Measurements from ENCODE around the gene YES1. TPM values are rescaled to one million over a fixed set of nuclear protein-coding genes. Genes with fewer than 3 reads are reported as not detected.
A peak's percentile ranks its signal among the peaks of the same experiment; 100 is the strongest.

YES1 gene
- total and polyA plus RNA-seq, 12 donors, result 11.5 to 84.1 (median 42.5) TPM

DNA sequence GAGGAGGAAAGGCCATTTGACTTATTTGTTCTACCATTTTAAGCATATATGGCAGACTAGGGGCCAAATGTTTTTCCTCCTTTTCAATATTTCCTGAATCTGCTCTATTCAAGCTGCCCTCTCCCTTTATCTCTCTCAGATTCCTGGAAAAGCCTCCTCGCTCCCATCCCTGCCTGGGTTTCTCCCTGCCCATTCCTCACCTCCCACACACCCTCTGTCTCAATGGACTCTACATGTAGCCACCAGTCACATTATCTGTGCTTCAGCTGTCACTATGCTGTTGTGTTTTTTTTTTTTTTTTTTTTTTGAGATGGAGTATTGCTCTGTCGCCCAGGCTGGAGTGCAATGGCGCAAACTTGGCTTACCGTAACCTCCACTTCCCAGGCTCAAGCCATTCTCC, 131.7 kb downstream of the YES1 start:
- Histone ChIP-seq H3K27me3 (no peaks in the 10 kb centered on the region), H3K27ac (no peak overlapping the region), H3K4me1 (replicated peaks in 1 of 2) (peaks cover 0 to 5% of the 10 kb centered on the region in 2 donors), H3K36me3 (replicated peaks in 1 of 2) (peaks cover 0 to 33% of the 10 kb centered on the region in 2 donors), H3K9me3 (replicated peaks in 1 of 3) (no peaks in the 10 kb centered on the region), H3K4me3 (no peak overlapping the region)
- intact Hi-C loops (cut with DNase I), result no loop called here
- no peak for DNase-seq
- 96 to 99% (median 97%) methylated on average over 4 of the region's 4 CpGs for WGBS, 4 donors
- TF ChIP-seq, protein P1, sequence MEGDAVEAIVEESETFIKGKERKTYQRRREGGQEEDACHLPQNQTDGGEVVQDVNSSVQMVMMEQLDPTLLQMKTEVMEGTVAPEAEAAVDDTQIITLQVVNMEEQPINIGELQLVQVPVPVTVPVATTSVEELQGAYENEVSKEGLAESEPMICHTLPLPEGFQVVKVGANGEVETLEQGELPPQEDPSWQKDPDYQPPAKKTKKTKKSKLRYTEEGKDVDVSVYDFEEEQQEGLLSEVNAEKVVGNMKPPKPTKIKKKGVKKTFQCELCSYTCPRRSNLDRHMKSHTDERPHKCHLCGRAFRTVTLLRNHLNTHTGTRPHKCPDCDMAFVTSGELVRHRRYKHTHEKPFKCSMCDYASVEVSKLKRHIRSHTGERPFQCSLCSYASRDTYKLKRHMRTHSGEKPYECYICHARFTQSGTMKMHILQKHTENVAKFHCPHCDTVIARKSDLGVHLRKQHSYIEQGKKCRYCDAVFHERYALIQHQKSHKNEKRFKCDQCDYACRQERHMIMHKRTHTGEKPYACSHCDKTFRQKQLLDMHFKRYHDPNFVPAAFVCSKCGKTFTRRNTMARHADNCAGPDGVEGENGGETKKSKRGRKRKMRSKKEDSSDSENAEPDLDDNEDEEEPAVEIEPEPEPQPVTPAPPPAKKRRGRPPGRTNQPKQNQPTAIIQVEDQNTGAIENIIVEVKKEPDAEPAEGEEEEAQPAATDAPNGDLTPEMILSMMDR (IDR thresholded peaks at IDR 0.05), result no peak
- no peak for TF ChIP-seq POLR2A (IDR thresholded peaks at IDR 0.05)

DNA sequence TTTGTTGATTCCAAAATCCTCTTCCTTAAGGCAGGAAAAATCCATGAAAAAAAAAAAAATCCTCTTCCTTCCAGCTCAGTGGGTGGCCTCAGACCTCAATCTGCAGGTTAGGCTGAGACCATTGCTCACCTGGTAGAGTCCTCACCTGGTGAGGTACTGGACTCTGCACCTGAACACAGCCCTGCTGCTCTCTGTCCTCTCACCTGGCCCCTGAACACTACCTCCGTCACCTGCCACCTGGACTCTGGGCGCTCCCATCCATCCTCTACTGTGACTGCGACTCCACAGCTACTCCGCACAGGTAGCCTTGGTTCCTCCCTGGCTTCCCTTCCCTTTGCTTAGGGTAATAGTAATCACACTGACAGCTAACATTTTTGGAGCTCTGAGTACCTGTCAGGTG, 132.5 kb downstream of the YES1 start:
- intact Hi-C loops (cut with DNase I), result no loop called here
- Histone ChIP-seq H3K36me3 (replicated peaks in 1 of 2) (peaks cover 0 to 41% of the 10 kb centered on the region in 2 donors), H3K27ac (no peak overlapping the region), H3K4me1 (replicated peaks in 1 of 2) (peaks cover 0 to 5% of the 10 kb centered on the region in 2 donors), H3K4me3 (no peak overlapping the region), H3K9me3 (replicated peaks in 1 of 3) (no peaks in the 10 kb centered on the region), H3K27me3 (no peaks in the 10 kb centered on the region)
- WGBS, 4 donors, result 97 to 100% (median 99%) methylated on average over 4 of the region's 4 CpGs
- peak in 1 of 7 donors; percentile 10 for DNase-seq
- TF ChIP-seq, protein P1 (IDR thresholded peaks at IDR 0.05), result no peak
- no peak for TF ChIP-seq POLR2A (IDR thresholded peaks at IDR 0.05)

DNA sequence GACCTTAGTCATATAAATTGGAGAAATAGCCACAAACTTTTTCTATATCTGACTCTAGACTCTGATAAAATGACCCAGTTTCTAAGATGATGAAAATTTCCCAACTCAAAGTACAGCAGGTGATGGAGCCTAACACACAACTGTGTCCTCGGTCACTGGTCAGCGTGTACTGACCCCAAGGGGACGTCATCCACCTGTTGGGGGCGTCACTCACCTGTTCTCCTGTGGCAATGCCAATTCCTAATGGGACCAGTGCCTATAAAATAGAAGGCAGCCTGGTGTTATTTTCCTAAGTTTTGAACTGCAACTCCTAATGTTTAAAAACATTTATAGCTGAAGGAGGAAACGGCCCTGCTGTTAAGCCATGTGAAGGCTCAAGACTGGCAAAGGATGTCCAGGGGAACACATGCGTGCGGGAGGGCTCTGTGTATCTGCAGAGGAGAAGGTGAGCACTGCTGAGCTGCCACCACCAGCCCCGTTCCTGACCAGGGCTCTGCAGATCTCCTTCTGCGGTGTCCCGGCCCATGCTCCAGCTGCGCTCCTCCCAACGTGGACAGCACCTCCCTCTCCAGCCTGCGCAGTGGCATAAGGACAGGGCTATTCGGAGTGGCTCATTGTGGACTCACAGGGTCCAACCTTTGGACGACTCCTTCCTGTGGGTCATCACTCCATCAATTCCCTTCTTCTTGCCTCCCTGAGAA, 133.4 kb downstream of the YES1 start:
- intact Hi-C loops (cut with DNase I), result no loop called here
- Histone ChIP-seq H3K9me3 (replicated peaks in 1 of 3) (no peaks in the 10 kb centered on the region), H3K4me1 (replicated peaks in 1 of 2) (peaks cover 0 to 5% of the 10 kb centered on the region in 2 donors), H3K27ac (peak overlapping the region in 1 of 5 donors; percentile 21), H3K4me3 (no peak overlapping the region), H3K36me3 (replicated peaks in 1 of 2) (peaks cover 0 to 45% of the 10 kb centered on the region in 2 donors), H3K27me3 (no peaks in the 10 kb centered on the region)
- DNase-seq, result peak in 1 of 7 donors; percentile 42
- no peak for TF ChIP-seq POLR2A (IDR thresholded peaks at IDR 0.05)
- TF ChIP-seq, protein P1 (IDR thresholded peaks at IDR 0.05), result no peak
- WGBS, 4 donors, result 96 to 98% (median 96%) methylated on average over 15 of the region's 15 CpGs

DNA sequence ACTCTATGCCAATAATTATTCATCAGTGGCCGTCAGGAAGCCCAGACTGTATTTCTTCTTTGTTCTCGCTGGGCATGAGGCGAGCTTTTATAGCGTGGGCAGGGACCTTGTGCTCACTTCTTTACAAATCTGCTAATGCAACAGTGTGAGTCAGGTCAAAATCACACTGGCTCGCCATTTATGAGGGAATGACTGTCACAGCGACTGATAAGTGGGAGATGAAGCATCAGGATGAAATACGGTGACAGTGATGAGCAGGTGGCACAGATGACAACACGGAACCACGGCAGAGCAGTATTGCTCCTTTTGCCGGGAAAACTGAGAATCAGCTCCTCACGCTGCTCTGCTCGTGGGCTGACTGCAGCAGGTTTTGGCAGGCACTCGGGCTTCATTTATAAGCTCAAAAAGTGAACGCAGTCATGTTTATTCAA, 134.1 kb downstream of the YES1 start:
- peaks cover 0 to 43% of the 10 kb centered on the region in 2 donors for H3K36me3 ChIP-seq (replicated peaks in 1 of 2)
- H3K27ac ChIP-seq, result peak overlapping the region in 2 of 5 donors; percentile 21 to 31
- no peaks in the 10 kb centered on the region for H3K27me3 ChIP-seq
- no peak for TF ChIP-seq POLR2A (IDR thresholded peaks at IDR 0.05)
- TF ChIP-seq, protein P1 (IDR thresholded peaks at IDR 0.05), result no peak
- intact Hi-C loops (cut with DNase I), result no loop called here
- H3K4me3 ChIP-seq, result no peak overlapping the region
- H3K9me3 ChIP-seq (replicated peaks in 1 of 3), result no peaks in the 10 kb centered on the region
- WGBS, 4 donors, result 50 to 56% (median 53%) methylated on average over 12 to 14 of the region's 14 CpGs
- peak in 6 of 7 donors; percentile 56 to 85 (median 68) for DNase-seq
- H3K4me1 ChIP-seq (replicated peaks in 1 of 2), result peaks cover 0 to 5% of the 10 kb centered on the region in 2 donors
